GM19193 (cell line): Measurements from ENCODE around the gene ISLR2.

ENCODE experiments used
- POLR2A ChIP-seq: IDR thresholded peaks from 4 replicates; pipeline ENCODE4 v1.6.1; 2011; ENCODE audit not compliant: insufficient read depth, insufficient read length; ENCODE audit errors: extremely low read depth

ISLR2 gene

DNA sequence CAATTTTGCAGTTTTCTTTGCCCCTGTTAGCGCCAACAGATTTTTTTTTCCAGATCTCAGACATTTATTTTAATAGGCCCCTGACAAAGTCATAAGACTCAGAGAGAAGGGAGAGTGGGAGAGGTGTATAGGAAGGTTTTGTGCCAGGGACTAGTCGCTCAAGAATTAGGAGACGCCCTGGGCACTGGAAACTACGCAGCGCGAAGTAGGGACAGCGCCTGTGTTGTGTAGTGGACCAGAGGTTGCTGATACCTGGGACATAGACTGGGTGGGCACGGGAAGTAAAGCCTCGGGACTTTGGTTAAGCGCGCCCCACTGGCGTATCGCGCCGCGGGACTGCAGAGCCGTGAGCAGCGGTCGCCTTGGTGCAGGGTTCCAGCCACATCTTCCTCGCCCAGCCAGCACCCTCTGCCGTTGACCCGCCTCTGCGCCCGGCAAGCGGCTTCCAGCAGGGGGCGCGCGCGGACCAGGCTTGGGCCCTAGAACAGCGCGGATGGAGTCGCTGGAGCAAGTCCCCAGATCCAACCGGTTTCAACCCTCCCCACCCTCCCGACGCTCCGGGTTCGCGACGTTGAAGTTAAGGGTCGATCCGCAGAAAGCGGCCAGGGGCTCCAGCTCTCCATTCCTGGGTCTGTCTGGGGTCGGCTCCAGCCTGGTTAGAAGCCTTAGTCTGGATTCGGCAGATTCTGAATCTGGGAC lies 3.0 kb upstream of the ISLR2 start:
- no peak for TF ChIP-seq POLR2A

DNA sequence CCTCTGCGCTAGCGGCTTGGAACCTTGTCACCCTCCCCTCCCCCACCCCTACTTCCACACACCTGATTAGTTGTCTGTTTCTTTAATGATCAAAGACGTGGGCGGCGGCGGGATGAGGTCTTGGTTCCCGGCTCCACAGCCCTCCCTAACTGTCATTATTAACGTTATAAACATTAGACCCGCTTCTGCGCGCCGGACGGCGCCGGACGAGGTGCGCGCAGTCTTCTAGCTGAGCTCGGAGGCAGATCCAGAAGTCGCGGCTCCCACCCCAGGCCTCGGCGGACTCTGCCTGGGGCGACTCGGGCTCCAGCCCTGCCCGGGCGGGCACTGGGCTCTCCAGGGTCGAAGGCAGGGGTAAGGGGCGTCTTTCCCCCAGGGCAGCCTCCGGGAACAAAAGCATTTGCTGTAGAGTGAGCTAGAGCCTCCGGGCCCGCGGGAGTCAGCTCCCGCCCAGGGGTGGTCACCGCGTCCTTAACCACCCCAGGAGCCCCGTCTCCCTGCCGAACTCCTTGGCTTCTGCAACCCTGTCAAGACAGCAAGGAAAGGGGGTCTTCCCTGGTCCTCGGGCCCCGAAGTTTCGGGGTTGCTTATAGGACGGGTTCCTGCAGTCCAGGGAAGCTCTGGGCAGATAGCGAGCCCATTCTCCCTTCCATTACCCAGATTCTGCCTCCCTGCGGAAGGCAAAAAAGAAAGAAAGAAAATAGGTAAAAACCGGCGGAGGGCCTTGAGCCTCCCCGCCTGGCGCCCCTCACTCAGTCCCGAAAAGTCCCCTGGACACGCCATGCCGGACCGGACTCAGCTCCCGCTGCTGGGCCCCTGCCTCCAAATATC lies 2.2 kb upstream of the ISLR2 start:
- TF ChIP-seq POLR2A: no peak

DNA sequence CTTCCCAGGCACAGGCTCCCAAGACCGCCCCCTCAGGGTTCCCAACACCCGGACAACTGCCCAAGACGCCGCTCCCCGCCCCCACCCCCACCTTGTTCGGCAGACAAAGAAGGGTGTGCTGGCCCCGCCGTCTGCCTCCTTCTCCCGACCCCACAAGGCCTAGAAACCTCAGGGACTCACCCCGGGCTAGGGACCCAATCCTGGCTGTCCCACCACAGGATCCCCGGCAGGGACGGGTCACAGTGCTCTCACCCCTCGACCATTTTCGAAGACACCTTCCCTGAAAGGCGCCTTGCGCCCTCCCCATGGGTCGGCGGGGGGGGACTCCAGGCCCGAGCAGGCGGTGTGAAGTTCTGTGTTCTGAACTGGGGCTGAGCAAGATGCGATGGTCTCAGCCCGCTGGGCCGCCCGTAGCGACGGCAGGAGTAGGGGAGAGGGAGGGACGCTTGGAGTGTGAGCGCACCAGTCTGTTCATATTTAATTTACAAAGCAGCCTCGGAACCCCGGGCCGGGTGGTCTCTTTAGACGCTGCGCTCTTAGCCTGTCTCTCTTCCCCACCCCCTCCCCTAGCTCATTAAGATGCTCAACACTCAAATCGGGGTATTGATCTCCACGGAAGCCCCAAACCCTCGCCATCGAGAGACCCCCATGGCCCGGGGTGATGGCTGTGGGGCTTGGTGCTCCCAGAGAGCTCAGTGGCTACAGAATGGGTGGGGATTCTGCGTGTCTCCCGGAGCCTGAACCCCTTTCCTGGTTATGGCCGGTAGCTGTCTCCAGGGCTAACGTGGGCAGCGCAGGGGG lies 1.4 kb upstream of the ISLR2 start:
- no peak for TF ChIP-seq POLR2A

DNA sequence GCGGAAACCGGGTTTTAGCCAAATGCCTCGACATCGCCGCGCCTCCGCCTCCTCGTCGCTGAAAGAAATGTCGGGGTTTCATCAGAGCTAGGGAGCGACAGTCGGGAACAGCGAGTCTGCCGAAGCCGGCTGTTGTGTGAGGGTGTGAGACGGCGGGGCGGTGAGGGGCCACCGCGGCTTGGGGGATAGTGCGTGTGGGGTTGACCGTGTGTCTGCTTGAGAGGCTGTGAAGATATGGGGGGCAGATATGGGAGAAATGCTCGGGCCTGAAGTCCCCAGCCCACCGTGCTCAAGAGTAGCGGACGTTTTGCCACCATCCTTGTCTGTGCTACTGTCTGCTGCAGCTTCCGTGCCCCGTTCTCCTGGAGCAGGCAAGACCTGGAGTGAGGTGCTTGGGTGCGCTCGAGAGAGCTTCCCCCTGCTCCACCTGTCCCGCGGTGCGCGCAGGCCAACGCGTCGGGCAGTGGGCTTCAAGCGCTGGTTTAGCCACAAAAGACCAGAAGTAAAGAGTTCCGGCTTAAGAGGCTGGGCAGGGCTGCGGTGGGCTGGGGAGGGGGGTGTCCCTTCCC lies 716 bp upstream of the ISLR2 start:
- no peak for TF ChIP-seq POLR2A

DNA sequence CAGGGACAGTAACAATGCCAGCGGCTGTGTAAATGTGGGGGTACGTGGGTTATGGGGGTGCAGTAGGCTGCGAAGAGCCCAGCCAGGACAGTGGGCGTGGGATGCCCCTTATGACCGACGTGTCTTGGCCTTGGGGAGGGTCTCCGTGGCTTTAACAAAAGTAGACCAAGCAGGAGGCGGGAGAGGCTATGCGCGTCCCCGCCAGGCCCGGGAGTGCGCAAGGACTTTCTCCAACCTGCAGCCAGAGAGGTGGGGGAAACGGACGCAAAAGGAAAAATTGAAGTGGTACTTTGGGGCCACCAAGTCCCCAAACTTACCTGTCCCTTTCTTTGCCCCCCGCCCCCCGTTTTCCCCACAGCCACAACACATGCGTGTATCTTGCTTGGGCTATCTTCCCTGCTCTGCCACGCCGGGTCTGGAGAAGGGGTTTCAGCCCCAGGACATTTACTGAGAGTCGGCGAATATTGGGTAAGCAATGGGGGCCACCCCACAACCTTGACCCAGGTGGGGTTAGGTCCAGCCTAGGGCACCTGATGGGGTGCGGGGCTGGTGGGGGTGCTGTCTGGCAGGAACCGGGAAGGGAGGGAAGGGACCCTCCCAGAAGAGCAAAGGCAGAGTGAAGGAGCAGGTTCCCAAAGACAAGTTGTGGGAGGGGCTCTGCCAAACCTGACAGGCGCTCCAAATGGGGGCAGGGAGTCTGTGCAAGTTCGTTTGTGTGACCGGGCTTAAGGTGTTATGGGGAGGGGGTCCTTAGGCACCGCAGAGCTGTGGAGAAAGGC lies 652 bp downstream of the ISLR2 start:
- TF ChIP-seq POLR2A: no peak

DNA sequence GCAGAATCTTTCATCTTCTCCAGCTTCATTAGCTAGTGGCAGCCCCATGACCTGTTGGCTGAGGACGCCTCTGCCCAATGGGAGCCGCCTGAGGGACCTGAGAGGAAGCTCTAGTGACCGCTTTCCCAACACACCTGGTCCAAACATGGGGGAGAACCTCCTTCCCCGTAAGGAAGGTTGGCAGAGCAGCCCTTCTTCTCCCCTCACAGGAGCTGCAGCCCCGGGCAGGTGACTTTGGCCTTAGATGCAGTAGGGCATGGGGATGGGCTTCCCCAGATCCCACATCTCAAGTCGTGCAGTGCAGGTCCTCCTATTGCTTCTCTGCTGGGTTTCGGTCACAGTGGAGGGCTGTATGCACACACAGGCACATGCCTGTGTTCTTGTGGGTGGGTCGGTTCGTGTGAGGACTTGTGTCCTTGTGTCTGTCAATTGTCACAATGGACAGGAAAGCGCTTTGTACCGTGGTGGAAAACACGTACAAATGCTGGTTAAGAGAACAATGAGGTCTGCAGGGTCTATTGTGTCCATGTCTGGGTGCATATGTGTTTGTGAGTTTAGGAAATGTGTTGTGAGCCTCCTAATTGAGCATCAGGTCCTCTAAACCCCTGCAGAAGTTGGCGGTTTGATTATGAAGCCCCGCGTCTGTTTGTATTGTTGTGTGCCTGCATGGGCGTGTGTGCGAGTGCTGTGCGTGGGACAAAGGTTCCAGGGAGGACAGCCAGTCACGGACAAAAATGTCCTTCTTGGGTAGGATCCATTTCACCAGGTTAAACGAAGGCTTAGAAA lies 1.4 kb downstream of the ISLR2 start:
- no peak for TF ChIP-seq POLR2A

DNA sequence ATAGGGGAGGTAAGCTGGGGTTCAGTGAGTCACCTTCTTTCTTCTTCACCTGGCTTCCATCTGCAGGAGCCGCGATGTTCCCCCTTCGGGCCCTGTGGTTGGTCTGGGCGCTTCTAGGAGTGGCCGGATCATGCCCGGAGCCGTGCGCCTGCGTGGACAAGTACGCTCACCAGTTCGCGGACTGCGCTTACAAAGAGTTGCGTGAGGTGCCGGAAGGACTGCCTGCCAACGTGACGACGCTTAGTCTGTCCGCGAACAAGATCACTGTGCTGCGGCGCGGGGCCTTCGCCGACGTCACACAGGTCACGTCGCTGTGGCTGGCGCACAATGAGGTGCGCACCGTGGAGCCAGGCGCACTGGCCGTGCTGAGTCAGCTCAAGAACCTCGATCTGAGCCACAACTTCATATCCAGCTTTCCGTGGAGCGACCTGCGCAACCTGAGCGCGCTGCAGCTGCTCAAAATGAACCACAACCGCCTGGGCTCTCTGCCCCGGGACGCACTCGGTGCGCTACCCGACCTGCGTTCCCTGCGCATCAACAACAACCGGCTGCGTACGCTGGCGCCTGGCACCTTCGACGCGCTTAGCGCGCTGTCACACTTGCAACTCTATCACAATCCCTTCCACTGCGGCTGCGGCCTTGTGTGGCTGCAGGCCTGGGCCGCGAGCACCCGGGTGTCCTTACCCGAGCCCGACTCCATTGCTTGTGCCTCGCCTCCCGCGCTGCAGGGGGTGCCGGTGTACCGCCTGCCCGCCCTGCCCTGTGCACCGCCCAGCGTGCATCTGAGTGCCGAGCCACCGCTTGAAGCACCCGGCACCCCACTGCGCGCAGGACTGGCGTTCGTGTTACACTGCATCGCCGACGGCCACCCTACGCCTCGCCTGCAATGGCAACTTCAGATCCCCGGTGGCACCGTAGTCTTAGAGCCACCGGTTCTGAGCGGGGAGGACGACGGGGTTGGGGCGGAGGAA lies 2.6 kb downstream of the ISLR2 start:
- no peak for TF ChIP-seq POLR2A

DNA sequence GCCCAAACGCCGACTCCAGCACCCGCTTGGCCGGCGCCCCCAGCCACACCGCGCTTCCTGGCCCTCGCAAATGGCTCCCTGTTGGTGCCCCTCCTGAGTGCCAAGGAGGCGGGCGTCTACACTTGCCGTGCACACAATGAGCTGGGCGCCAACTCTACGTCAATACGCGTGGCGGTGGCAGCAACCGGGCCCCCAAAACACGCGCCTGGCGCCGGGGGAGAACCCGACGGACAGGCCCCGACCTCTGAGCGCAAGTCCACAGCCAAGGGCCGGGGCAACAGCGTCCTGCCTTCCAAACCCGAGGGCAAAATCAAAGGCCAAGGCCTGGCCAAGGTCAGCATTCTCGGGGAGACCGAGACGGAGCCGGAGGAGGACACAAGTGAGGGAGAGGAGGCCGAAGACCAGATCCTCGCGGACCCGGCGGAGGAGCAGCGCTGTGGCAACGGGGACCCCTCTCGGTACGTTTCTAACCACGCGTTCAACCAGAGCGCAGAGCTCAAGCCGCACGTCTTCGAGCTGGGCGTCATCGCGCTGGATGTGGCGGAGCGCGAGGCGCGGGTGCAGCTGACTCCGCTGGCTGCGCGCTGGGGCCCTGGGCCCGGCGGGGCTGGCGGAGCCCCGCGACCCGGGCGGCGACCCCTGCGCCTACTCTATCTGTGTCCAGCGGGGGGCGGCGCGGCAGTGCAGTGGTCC lies 3.5 kb downstream of the ISLR2 start:
- no peak for TF ChIP-seq POLR2A

DNA sequence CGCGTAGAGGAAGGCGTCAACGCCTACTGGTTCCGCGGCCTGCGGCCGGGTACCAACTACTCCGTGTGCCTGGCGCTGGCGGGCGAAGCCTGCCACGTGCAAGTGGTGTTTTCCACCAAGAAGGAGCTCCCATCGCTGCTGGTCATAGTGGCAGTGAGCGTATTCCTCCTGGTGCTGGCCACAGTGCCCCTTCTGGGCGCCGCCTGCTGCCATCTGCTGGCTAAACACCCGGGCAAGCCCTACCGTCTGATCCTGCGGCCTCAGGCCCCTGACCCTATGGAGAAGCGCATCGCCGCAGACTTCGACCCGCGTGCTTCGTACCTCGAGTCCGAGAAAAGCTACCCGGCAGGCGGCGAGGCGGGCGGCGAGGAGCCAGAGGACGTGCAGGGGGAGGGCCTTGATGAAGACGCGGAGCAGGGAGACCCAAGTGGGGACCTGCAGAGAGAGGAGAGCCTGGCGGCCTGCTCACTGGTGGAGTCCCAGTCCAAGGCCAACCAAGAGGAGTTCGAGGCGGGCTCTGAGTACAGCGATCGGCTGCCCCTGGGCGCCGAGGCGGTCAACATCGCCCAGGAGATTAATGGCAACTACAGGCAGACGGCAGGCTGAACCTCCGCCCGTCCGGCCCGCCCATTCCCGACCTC lies 4.1 kb downstream of the ISLR2 start:
- TF ChIP-seq POLR2A: no peak

DNA sequence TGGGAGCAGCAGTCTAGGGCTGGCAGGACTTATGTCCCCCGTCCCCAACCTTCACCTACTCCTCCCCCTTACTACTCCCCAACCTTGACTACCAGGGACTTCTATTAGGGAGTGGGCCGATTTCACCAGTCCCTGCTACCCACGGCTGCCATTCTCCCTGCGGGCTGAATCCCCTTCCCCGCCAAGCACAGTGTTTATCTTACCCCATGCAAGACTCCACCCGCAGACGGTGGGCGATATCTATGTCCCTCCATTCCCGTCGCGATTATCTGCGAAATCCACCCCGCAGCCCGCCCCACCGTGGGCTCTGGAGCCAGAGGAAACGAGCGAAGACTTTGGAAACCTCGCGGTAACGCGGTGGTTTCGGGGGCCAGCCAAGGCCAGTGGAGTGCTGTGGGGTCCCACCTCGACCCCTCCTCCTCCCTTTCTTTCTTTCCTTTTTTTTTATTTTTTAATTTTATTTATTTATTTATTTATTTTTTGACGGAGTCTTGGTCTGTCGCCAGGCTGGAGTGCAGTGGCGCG lies 4.7 kb downstream of the ISLR2 start:
- no peak for TF ChIP-seq POLR2A

DNA sequence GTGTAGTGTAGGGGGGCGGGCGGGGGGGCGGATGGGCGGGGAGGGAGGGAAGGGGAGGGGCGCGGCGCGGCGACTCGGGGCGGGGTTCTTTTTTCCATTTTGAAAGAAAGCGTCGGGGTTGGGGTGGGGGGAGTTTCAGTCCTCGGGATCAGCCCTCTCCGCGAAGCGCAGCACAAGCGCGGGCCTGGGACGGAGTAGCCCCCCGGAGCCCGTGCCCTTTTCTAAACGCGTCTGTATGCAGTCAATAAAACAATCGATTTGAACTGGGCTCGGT lies 6.1 kb downstream of the ISLR2 start:
- no peak for TF ChIP-seq POLR2A
